ENCODE results near the gene LCLAT1.

LCLAT1 gene

DNA sequence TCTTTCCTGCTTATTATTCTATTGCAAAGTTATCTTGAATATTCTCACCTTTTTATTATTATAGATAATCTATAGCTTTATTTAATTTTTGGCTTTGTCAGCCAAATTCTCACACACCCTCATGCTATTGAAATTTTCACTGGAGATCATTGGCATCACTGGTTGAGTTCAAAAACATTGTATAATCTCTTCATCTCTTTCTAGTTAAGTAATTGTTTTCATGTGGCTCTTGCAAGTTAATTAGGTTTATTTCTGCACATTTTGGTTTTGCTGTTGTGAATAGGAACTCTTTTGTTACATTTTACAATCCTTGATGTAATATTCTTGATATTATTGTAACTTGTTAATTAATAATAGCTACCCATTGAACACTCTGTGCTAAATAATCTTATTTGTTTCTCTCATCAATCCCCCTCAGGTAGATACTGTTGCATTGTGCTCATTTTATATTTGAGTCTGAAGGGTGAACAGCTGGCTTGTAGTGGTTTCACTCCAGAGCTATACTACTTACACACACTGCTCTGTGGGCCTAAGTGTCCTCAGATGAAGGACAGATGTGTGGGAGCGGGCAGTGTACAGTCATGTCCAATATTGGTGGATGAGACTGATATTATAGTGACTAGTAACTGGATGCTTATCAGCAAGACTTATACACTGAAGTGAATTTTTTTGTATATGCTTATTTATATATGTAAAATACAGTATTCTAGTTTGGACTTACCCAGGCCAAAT, 112.7 kb downstream of the LCLAT1 start:
- Histone ChIP-seq H3F3A (ENCODE audit: insufficient read depth) (no peaks in the 10 kb centered on the region), H3K9me3 (ENCODE audit: insufficient read depth, low read length) (no peaks in the 10 kb centered on the region), H3K9ac (ENCODE audit: low read length) (no peak overlapping the region), H2AFZ (ENCODE audit: low read depth, low read length, severe bottlenecking) (no peak overlapping the region), H4K20me1 (ENCODE audit: low read depth, low read length) (no peaks in the 10 kb centered on the region), H3K27me3 (ENCODE audit: low read length) (no peaks in the 10 kb centered on the region), H3K9me2 (replicated peaks; ENCODE audit: insufficient read depth, low read length) (no peaks in the 10 kb centered on the region), H3K27ac (ENCODE audit: low read depth, low read length) (no peak overlapping the region), H3K36me3 (ENCODE audit: low read length) (no peaks in the 10 kb centered on the region), H3K4me2 (ENCODE audit: low read depth, low read length, poor library complexity, severe bottlenecking) (no peak overlapping the region), H3K4me3 (ENCODE audit: insufficient read depth, low read length, poor library complexity, severe bottlenecking) (no peak overlapping the region), H3K79me2 (ENCODE audit: insufficient read depth, low read length) (no peaks in the 10 kb centered on the region)
- TF ChIP-seq, protein P1, sequence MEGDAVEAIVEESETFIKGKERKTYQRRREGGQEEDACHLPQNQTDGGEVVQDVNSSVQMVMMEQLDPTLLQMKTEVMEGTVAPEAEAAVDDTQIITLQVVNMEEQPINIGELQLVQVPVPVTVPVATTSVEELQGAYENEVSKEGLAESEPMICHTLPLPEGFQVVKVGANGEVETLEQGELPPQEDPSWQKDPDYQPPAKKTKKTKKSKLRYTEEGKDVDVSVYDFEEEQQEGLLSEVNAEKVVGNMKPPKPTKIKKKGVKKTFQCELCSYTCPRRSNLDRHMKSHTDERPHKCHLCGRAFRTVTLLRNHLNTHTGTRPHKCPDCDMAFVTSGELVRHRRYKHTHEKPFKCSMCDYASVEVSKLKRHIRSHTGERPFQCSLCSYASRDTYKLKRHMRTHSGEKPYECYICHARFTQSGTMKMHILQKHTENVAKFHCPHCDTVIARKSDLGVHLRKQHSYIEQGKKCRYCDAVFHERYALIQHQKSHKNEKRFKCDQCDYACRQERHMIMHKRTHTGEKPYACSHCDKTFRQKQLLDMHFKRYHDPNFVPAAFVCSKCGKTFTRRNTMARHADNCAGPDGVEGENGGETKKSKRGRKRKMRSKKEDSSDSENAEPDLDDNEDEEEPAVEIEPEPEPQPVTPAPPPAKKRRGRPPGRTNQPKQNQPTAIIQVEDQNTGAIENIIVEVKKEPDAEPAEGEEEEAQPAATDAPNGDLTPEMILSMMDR (IDR thresholded peaks at IDR 0.05; ENCODE audit: insufficient read depth, low read length, poor library complexity, severe bottlenecking), result no peak
- TF ChIP-seq EZH2phosphoT487 (conservative IDR thresholded peaks at IDR 0.05; ENCODE audit: low read length), result no peak

DNA sequence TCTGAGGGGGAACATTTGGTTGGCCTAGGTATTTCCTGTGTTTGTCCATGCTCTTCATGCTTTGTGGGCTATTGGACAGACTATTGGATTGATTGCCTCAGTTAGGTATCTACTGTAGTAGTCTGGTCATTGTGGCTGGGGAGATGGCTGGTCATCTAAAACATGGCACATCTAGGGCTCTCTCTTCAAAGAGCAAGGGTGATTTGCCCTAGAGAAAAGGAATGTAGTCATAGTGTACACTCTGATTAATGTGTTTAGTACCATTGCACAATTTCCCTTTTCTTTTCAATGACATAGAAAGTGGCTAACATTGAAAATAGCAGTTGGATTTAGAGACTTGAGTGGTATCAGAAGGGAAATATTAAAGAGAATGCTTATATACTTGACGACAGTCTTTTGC, 114.3 kb downstream of the LCLAT1 start:
- TF ChIP-seq, protein P1 (IDR thresholded peaks at IDR 0.05; ENCODE audit: insufficient read depth, low read length, poor library complexity, severe bottlenecking), result no peak
- no peak for TF ChIP-seq EZH2phosphoT487 (conservative IDR thresholded peaks at IDR 0.05; ENCODE audit: low read length)

DNA sequence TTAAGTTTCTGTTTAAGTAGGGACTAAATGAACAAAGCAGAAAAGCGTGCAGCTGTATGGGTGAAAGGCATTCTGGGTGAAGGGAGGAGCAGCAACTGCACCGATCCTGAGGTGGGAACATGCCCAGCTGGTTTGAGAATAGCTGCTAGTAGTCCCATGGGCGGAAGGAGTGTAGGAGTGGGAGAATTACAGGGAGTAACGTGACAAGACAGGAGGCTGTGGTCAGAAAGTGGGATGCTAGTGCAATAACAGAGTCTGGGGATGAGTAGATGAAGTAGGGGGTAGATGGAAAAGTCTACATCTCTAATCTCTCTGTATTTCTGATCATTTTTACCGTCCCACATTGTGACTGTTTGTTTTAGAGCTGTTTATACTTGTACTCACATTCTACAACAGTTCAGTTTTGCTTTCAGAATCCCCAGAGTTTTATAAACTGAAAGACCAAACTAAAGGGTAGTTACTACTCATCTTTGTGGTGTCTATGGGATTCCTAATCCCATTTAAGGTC, 118.9 kb downstream of the LCLAT1 start:
- Histone ChIP-seq H3K27ac (ENCODE audit: low read depth, low read length) (no peak overlapping the region), H3K9ac (ENCODE audit: low read length) (no peak overlapping the region), H3K4me3 (ENCODE audit: insufficient read depth, low read length, poor library complexity, severe bottlenecking) (no peak overlapping the region), H3K36me3 (ENCODE audit: low read length) (no peaks in the 10 kb centered on the region), H2AFZ (ENCODE audit: low read depth, low read length, severe bottlenecking) (no peak overlapping the region), H3K9me3 (ENCODE audit: insufficient read depth, low read length) (no peaks in the 10 kb centered on the region), H3K79me2 (ENCODE audit: insufficient read depth, low read length) (no peaks in the 10 kb centered on the region), H3K9me2 (replicated peaks; ENCODE audit: insufficient read depth, low read length) (no peaks in the 10 kb centered on the region), H3K4me2 (ENCODE audit: low read depth, low read length, poor library complexity, severe bottlenecking) (no peak overlapping the region), H4K20me1 (ENCODE audit: low read depth, low read length) (no peaks in the 10 kb centered on the region), H3F3A (ENCODE audit: insufficient read depth) (no peaks in the 10 kb centered on the region), H3K27me3 (ENCODE audit: low read length) (no peaks in the 10 kb centered on the region)
- no peak for TF ChIP-seq EZH2phosphoT487 (conservative IDR thresholded peaks at IDR 0.05; ENCODE audit: low read length)
- TF ChIP-seq, protein P1 (IDR thresholded peaks at IDR 0.05; ENCODE audit: insufficient read depth, low read length, poor library complexity, severe bottlenecking), result no peak

More for the DNA sequence above, 114.3 kb downstream of the LCLAT1 start:
- Histone ChIP-seq H3K27ac (ENCODE audit: low read depth, low read length) (no peak overlapping the region), H3K9me3 (ENCODE audit: insufficient read depth, low read length) (no peaks in the 10 kb centered on the region), H3K27me3 (ENCODE audit: low read length) (no peaks in the 10 kb centered on the region), H3K4me3 (ENCODE audit: insufficient read depth, low read length, poor library complexity, severe bottlenecking) (no peak overlapping the region), H3K4me2 (ENCODE audit: low read depth, low read length, poor library complexity, severe bottlenecking) (no peak overlapping the region), H3K79me2 (ENCODE audit: insufficient read depth, low read length) (no peaks in the 10 kb centered on the region), H3K36me3 (ENCODE audit: low read length) (no peaks in the 10 kb centered on the region), H2AFZ (ENCODE audit: low read depth, low read length, severe bottlenecking) (no peak overlapping the region), H3K9ac (ENCODE audit: low read length) (no peak overlapping the region), H3K9me2 (replicated peaks; ENCODE audit: insufficient read depth, low read length) (no peaks in the 10 kb centered on the region), H3F3A (ENCODE audit: insufficient read depth) (no peaks in the 10 kb centered on the region), H4K20me1 (ENCODE audit: low read depth, low read length) (no peaks in the 10 kb centered on the region)
